Muscle layer of colon (tissue), 2 donors: ENCODE data around the gene GPATCH2.

Source experiments
- H3K27ac ChIP-seq: one replicate; pipeline ENCODE4 v1.7.0; 2013; ENCODE audit warnings: low read depth, mild to moderate bottlenecking, low read length, moderate library complexity
- H3K27me3 ChIP-seq, 2 donors: one replicate each; pipeline ENCODE4 v1.7.0; 2013; ENCODE audit warnings: low read length in 2 of 2, mild to moderate bottlenecking in 2 of 2; ENCODE audit not compliant: insufficient read depth in 2 of 2, control insufficient read depth in 1 of 2
- H3K36me3 ChIP-seq: one replicate; pipeline ENCODE4 v1.7.0; 2013; ENCODE audit warnings: mild to moderate bottlenecking, low read length; ENCODE audit not compliant: insufficient read depth
- H3K4me1 ChIP-seq: one replicate; pipeline ENCODE4 v1.7.0; 2013; ENCODE audit warnings: mild to moderate bottlenecking, low read length; ENCODE audit not compliant: insufficient read depth
- H3K4me3 ChIP-seq, 2 donors: one replicate each; pipeline ENCODE4 v1.7.0; 2013; ENCODE audit warnings: low read length in 2 of 2, low read depth in 1 of 2, mild to moderate bottlenecking in 1 of 2, moderate library complexity in 1 of 2
- H3K9ac ChIP-seq: one replicate; pipeline ENCODE4 v1.7.0; 2013; ENCODE audit warnings: low read length
- H3K9me3 ChIP-seq: one replicate; pipeline ENCODE4 v1.7.0; 2013; ENCODE audit warnings: mild to moderate bottlenecking, low read length
- donor health status: abdominal sarcoma.
- donor health status: Adenocarcinoma of cecum.

GPATCH2 gene

GRCh38 chr1:217574265-217574949 is 56.5 kb downstream of the GPATCH2 start:
- Histone ChIP-seq H3K4me1 (no peaks in the 10 kb centered on the region), H3K36me3 (no peaks in the 10 kb centered on the region), H3K27ac (no peak overlapping the region), H3K4me3 (no peak overlapping the region), H3K9ac (no peak overlapping the region), H3K9me3 (no peaks in the 10 kb centered on the region), H3K27me3 (no peaks in the 10 kb centered on the region)

GRCh38 chr1:217569021-217569420 is 61.9 kb downstream of the GPATCH2 start:
- Histone ChIP-seq H3K9ac (no peak overlapping the region), H3K27me3 (no peaks in the 10 kb centered on the region), H3K27ac (no peak overlapping the region), H3K9me3 (no peaks in the 10 kb centered on the region), H3K4me1 (no peaks in the 10 kb centered on the region), H3K4me3 (no peak overlapping the region), H3K36me3 (no peaks in the 10 kb centered on the region)

GRCh38 chr1:217568200-217568599 is 62.7 kb downstream of the GPATCH2 start:
- no peaks in the 10 kb centered on the region for H3K9me3 ChIP-seq
- no peak overlapping the region for H3K9ac ChIP-seq
- no peaks in the 10 kb centered on the region for H3K36me3 ChIP-seq
- no peak overlapping the region for H3K4me3 ChIP-seq
- H3K27ac ChIP-seq = no peak overlapping the region
- no peaks in the 10 kb centered on the region for H3K27me3 ChIP-seq
- no peaks in the 10 kb centered on the region for H3K4me1 ChIP-seq

- Histone ChIP-seq H3K4me3 (no peak overlapping the region), H3K9ac (no peak overlapping the region), H3K27ac (no peak overlapping the region), H3K27me3 (no peaks in the 10 kb centered on the region), H3K9me3 (no peaks in the 10 kb centered on the region), H3K36me3 (no peaks in the 10 kb centered on the region), H3K4me1 (no peaks in the 10 kb centered on the region)
These were observed 66.1 kb downstream of the GPATCH2 start for GRCh38 chr1:217564833-217565232.

- H3K36me3 ChIP-seq = no peaks in the 10 kb centered on the region
- no peaks in the 10 kb centered on the region for H3K27me3 ChIP-seq
- no peak overlapping the region for H3K9ac ChIP-seq
- H3K9me3 ChIP-seq = no peaks in the 10 kb centered on the region
- H3K4me3 ChIP-seq = no peak overlapping the region
- H3K4me1 ChIP-seq = no peaks in the 10 kb centered on the region
- H3K27ac ChIP-seq = no peak overlapping the region
These were observed 66.7 kb downstream of the GPATCH2 start for GRCh38 chr1:217564207-217564606.

- no peak overlapping the region for H3K4me3 ChIP-seq
- H3K4me1 ChIP-seq = no peaks in the 10 kb centered on the region
- no peaks in the 10 kb centered on the region for H3K27me3 ChIP-seq
- no peaks in the 10 kb centered on the region for H3K36me3 ChIP-seq
- H3K9me3 ChIP-seq = no peaks in the 10 kb centered on the region
- no peak overlapping the region for H3K9ac ChIP-seq
- H3K27ac ChIP-seq = no peak overlapping the region
These were observed 67.7 kb downstream of the GPATCH2 start for GRCh38 chr1:217563179-217563578.

GRCh38 chr1:217562229-217562878 is 68.5 kb downstream of the GPATCH2 start:
- Histone ChIP-seq H3K4me1 (no peaks in the 10 kb centered on the region), H3K27ac (no peak overlapping the region), H3K27me3 (no peaks in the 10 kb centered on the region), H3K9me3 (no peaks in the 10 kb centered on the region), H3K4me3 (no peak overlapping the region), H3K36me3 (no peaks in the 10 kb centered on the region), H3K9ac (no peak overlapping the region)

GRCh38 chr1:217561446-217561845 is 69.4 kb downstream of the GPATCH2 start:
- Histone ChIP-seq H3K9ac (no peak overlapping the region), H3K27ac (no peak overlapping the region), H3K36me3 (no peaks in the 10 kb centered on the region)

GRCh38 chr1:217554849-217555248 is 76.0 kb downstream of the GPATCH2 start:
- Histone ChIP-seq H3K9ac (no peak overlapping the region), H3K4me1 (no peaks in the 10 kb centered on the region), H3K27ac (no peak overlapping the region), H3K4me3 (no peak overlapping the region), H3K27me3 (no peaks in the 10 kb centered on the region), H3K36me3 (no peaks in the 10 kb centered on the region), H3K9me3 (no peaks in the 10 kb centered on the region)

More at GRCh38 chr1:217561446-217561845, 69.4 kb downstream of the GPATCH2 start:
- no peak overlapping the region for H3K4me3 ChIP-seq
- no peaks in the 10 kb centered on the region for H3K27me3 ChIP-seq
- no peaks in the 10 kb centered on the region for H3K4me1 ChIP-seq
- H3K9me3 ChIP-seq = no peaks in the 10 kb centered on the region

GRCh38 chr1:217553949-217554509 is 76.9 kb downstream of the GPATCH2 start:
- Histone ChIP-seq H3K9ac (no peak overlapping the region), H3K4me3 (no peak overlapping the region), H3K4me1 (no peaks in the 10 kb centered on the region), H3K36me3 (no peaks in the 10 kb centered on the region), H3K27me3 (no peaks in the 10 kb centered on the region), H3K27ac (no peak overlapping the region), H3K9me3 (no peaks in the 10 kb centered on the region)

- Histone ChIP-seq H3K27me3 (no peaks in the 10 kb centered on the region), H3K4me1 (no peaks in the 10 kb centered on the region), H3K4me3 (no peak overlapping the region), H3K9ac (no peak overlapping the region), H3K27ac (no peak overlapping the region), H3K36me3 (no peaks in the 10 kb centered on the region), H3K9me3 (no peaks in the 10 kb centered on the region)
These were observed 78.4 kb downstream of the GPATCH2 start for GRCh38 chr1:217552339-217552951.
